HepG2 (cell line): Measurements from ENCODE around the gene CMTM4. TPM values are rescaled to one million over a fixed set of nuclear protein-coding genes. Genes with fewer than 3 reads are reported as not detected.
A peak's percentile ranks its signal among the peaks of the same experiment; 100 is the strongest.

Experiments used
- ATAC-seq: fragments of 200-7000 bp; cut with Tn5 transposase; 3 replicates; pipeline ENCODE4 v1.9.1; 2020; ENCODE audit warnings: mild to moderate bottlenecking, moderate library complexity
- BruUV-seq: library from RNA; stranded (reverse); fragments of 400-500 nt; replicated peaks from 2 replicates; lab custom pipeline; 2021; lab: Mats Ljungman, UMichigan
- CTCF ChIA-PET: fragments of 300-600 bp; formaldehyde crosslinking; extraction: SDS; loops from one replicate; lab custom pipeline; 2021; ENCODE audit warnings: low total read pairs, inconsistent platforms, low intra/inter-chr PET ratio; lab: Yijun Ruan, JAX
- POLR2A ChIA-PET: fragments of 350-600 bp; sonication (Branson Sonifier 250); formaldehyde crosslinking; loops from one replicate; lab custom pipeline; 2020; ENCODE audit warnings: antibody characterized with exemption, inconsistent platforms; lab: Yijun Ruan, JAX
- DNase-seq: peaks from one replicate; pipeline ENCODE4 v3.0.0-alpha.2; 2015; ENCODE audit warnings: low spot score
- FAIRE-seq: peaks from 3 replicates; lab custom pipeline; 2011; peaks lifted over from hg19 to GRCh38; lab: Jason Lieb, UNC
- H2AFZ ChIP-seq: one replicate; pipeline ENCODE4 v1.6.1; 2011; ENCODE audit warnings: low read length, inconsistent platforms
- H3K27ac ChIP-seq: fragments of 300-600 bp; 3 replicates; pipeline ENCODE4 v1.8.0; 2011; ENCODE audit warnings: mixed run types, mild to moderate bottlenecking, mixed read lengths, low read length, inconsistent platforms; ENCODE audit not compliant: insufficient read depth; ENCODE audit errors: extremely low read length
- H3K27me3 ChIP-seq, 2 experiments: fragments of 200-600 bp in 1 of 2; 2 replicates in 1 of 2; 3 replicates in 1 of 2; pipeline versions ENCODE4 v1.6.0 to v1.8.0; 2011; ENCODE audit warnings: low read length in 2 of 2, mild to moderate bottlenecking in 2 of 2, moderate library complexity in 2 of 2, inconsistent platforms in 1 of 2; ENCODE audit not compliant: insufficient read depth in 2 of 2, control insufficient read depth in 1 of 2
- H3K36me3 ChIP-seq, 2 experiments: fragments of 200-600 bp in 1 of 2; replicated peaks in 1 of 2; 2 replicates in 1 of 2; 3 replicates in 1 of 2; pipeline versions ENCODE4 v1.5.1 to v1.8.0; 2011; ENCODE audit warnings: low read length in 2 of 2, inconsistent platforms in 1 of 2; ENCODE audit not compliant: insufficient read depth in 2 of 2, control insufficient read depth in 1 of 2
- H3K4me1 ChIP-seq: 2 replicates; pipeline ENCODE4 v1.5.1; 2012; ENCODE audit warnings: low read length, inconsistent platforms; ENCODE audit not compliant: insufficient read depth
- H3K4me2 ChIP-seq: 2 replicates; pipeline ENCODE4 v1.6.0; 2011; ENCODE audit warnings: low read depth, low read length, inconsistent platforms
- H3K4me3 ChIP-seq, 3 experiments: fragments of 200-600 bp in 1 of 3; sonication (generic), shearing (Covaris generic) in 1 of 3; replicated peaks in 1 of 3; 2 replicates each; pipeline ENCODE4 v1.5.1; 2011 to 2016; ENCODE audit warnings: low read length in 3 of 3, inconsistent platforms in 2 of 3, low read depth in 2 of 3, mild to moderate bottlenecking in 2 of 3, control low read depth in 1 of 3, mixed read lengths in 1 of 3; ENCODE audit not compliant: insufficient read depth in 1 of 3
- H3K79me2 ChIP-seq: one replicate; pipeline ENCODE4 v1.6.1; 2011; ENCODE audit warnings: low read length, inconsistent platforms; ENCODE audit not compliant: insufficient read depth
- H3K9ac ChIP-seq: 2 replicates; pipeline ENCODE4 v1.6.0; 2011; ENCODE audit warnings: mild to moderate bottlenecking, low read depth, low read length, inconsistent platforms; ENCODE audit not compliant: insufficient read depth
- H3K9me3 ChIP-seq: 2 replicates; pipeline ENCODE4 v1.5.1; 2012; ENCODE audit warnings: mild to moderate bottlenecking, low read length
- H4K20me1 ChIP-seq: 2 replicates; pipeline ENCODE4 v1.6.0; 2011; ENCODE audit warnings: inconsistent platforms, mild to moderate bottlenecking, low read length, moderate library complexity; ENCODE audit not compliant: insufficient read depth
- ARID5B ChIP-seq: IDR thresholded peaks from 2 replicates; pipeline ENCODE4 v1.4.0; 2020; ENCODE audit warnings: mild to moderate bottlenecking, missing genetic modification reagents
- BCL3 ChIP-seq: sonication (generic); formaldehyde crosslinking; IDR thresholded peaks from 2 replicates; pipeline ENCODE4 v1.5.1; 2020; ENCODE audit warnings: mild to moderate bottlenecking, missing genetic modification reagents, moderate library complexity
- CEBPB ChIP-seq: IDR thresholded peaks from 2 replicates; pipeline ENCODE4 v1.6.1; 2011; ENCODE audit warnings: low read depth, low read length, improper control_type of control experiment, borderline replicate concordance
- NCOR1 ChIP-seq: fragments of 200-600 bp; sonication (generic); IDR thresholded peaks from 2 replicates; pipeline ENCODE4 v1.7.0; 2017; ENCODE audit warnings: antibody characterized with exemption, low read length, borderline replicate concordance
- PCBP2 ChIP-seq: fragments of 200-400 bp; formaldehyde crosslinking; optimal IDR thresholded peaks from 2 replicates; pipeline ENCODE3; 2018; ENCODE audit warnings: low read length, low read depth; ENCODE audit not compliant: poor library complexity, severe bottlenecking
- TEF ChIP-seq: sonication (generic); formaldehyde crosslinking; IDR thresholded peaks from 2 replicates; pipeline ENCODE4 v1.5.0; 2020; ENCODE audit warnings: missing genetic modification reagents
- ZFY ChIP-seq: sonication (generic); formaldehyde crosslinking; IDR thresholded peaks from 2 replicates; pipeline ENCODE4 v1.4.0; 2020; ENCODE audit warnings: missing genetic modification reagents
- ZNF276 ChIP-seq: sonication (generic); formaldehyde crosslinking; IDR thresholded peaks from 2 replicates; pipeline ENCODE4 v1.4.0; 2020; ENCODE audit warnings: mild to moderate bottlenecking, low read depth, missing genetic modification reagents
- WGBS: methylation state at CpG from one replicate; pipeline ENCODE4 v1.1.6; 2017; ENCODE audit warnings: low lambda C conversion rate; 5-methylcytosine and 5-hydroxymethylcytosine counted together
- in situ Hi-C: cut with HindIII; loops from 2 replicates; pipeline ENCODE4 v1.10.0; 2017; ENCODE audit warnings: low pct_unique_long_range_greater_than_20kb; ENCODE audit not compliant: extremely low pct_ligation_motif_present
- intact Hi-C: fragments of 100-400 bp; cut with micrococcal nuclease; formaldehyde crosslinking; loops from one replicate; pipeline ENCODE4 v1.10.0; 2022; ENCODE audit not compliant: unreplicated experiment
- polyA plus RNA-seq, 8 experiments: library from polyadenylated mRNA; depleted of rRNA in 3 of 8; stranded (reverse) in 7 of 8; unstranded in 1 of 8; fragments of >200 nt; fragmentation: Illumina TruSeq in 4 of 8; extraction: Trizol in 4 of 8; gene quantifications; 2 replicates each; pipeline versions ENCODE4 v1.2.1 to v1.2.3, GENCODE V29; 2011 to 2016; ENCODE audit warnings: low read depth in 4 of 8, missing spikeins in 1 of 8, mixed read lengths in 1 of 8; ENCODE audit not compliant: insufficient read depth in 1 of 8
- total RNA-seq, 5 experiments: library from RNA; depleted of rRNA; stranded (reverse); fragments of >200 nt; fragmentation: Illumina TruSeq; extraction: Trizol; gene quantifications; 2 replicates each; pipeline ENCODE4 v1.2.3, GENCODE V29; 2016; ENCODE audit warnings: low read depth in 1 of 5

Gene CMTM4
- total and polyA plus RNA-seq, 2 of the 13 experiments (the other 11 are each of a cell fraction or from before 2014, with no cell fraction given) = 32.0 to 36.3 TPM

GRCh38 chr16:66592814-66593213, 103.7 kb downstream of the CMTM4 start:
- Histone ChIP-seq H3K4me3 (no peak overlapping the region), H3K36me3 (no peaks in the 10 kb centered on the region), H2AFZ (no peak overlapping the region), H3K9me3 (no peaks in the 10 kb centered on the region), H3K4me2 (no peak overlapping the region), H3K27ac (no peak overlapping the region), H3K9ac (no peak overlapping the region), H3K4me1 (peaks cover 7% of the 10 kb centered on the region; the same call in 1 of the 2 replicates), H3K79me2 (no peaks in the 10 kb centered on the region), H3K27me3 (peaks cover 3 to 11% of the 10 kb centered on the region in 2 experiments; a peak in 4 of 5 replicates), H4K20me1 (no peaks in the 10 kb centered on the region)
- ATAC-seq (no peak), DNase-seq (no peak), FAIRE-seq (no peak)
- intact Hi-C loops (no loop called here), in situ Hi-C loops (no loop called here)
- 95% methylated on average over 3 of the region's 3 CpGs for WGBS
- CTCF ChIA-PET = no interaction called here
- BruUV-seq = no TSS peak
- POLR2A ChIA-PET = no interaction called here
- no peak for TF ChIP-seq ARID5B (CRISPR knock-in tag)
- 0 out of 2 replicates have a peak, but pooled peaks have one; percentile 13 for TF ChIP-seq CEBPB

GRCh38 chr16:66592241-66592640, 104.3 kb downstream of the CMTM4 start:
- WGBS = 28% methylated on average over 3 of the region's 3 CpGs
- ATAC-seq = no peak
- TF ChIP-seq ZNF276 (CRISPR knock-in tag) (no peak), PCBP2 (peak; percentile 97), TEF (CRISPR knock-in tag) (no peak), ZFY (no peak), BCL3 (CRISPR knock-in tag) (no peak), NCOR1 (no peak)

More at GRCh38 chr16:66592241-66592640, 104.3 kb downstream of the CMTM4 start:
- H3K4me2 ChIP-seq = no peak overlapping the region
- peaks cover 7% of the 10 kb centered on the region; the same call in 1 of the 2 replicates for H3K4me1 ChIP-seq
- no peak overlapping the region for H3K4me3 ChIP-seq
- H3K27ac ChIP-seq = no peak overlapping the region
- H3K27me3 ChIP-seq = peaks cover 3 to 17% of the 10 kb centered on the region in 2 experiments; a peak in 4 of 5 replicates
- no peaks in the 10 kb centered on the region for H3K36me3 ChIP-seq
- intact Hi-C loops = no loop called here
- ChIA-PET POLR2A (no interaction called here), CTCF (no interaction called here)
- FAIRE-seq = no peak
- no peak overlapping the region for H2AFZ ChIP-seq
- H4K20me1 ChIP-seq = no peaks in the 10 kb centered on the region
- no peaks in the 10 kb centered on the region for H3K9me3 ChIP-seq
- in situ Hi-C loops = no loop called here
- no peak for DNase-seq
- H3K79me2 ChIP-seq = no peaks in the 10 kb centered on the region
- no peak overlapping the region for H3K9ac ChIP-seq
- no TSS peak for BruUV-seq
